Activated T-helper 1 cell treated with anti-CD3 and anti-CD28 coated beads, Interleukin-2, amount 50 U/mL, for 16 hours (primary cell): ENCODE results near the gene COA8.
A peak's percentile ranks its signal among the peaks of the same experiment; 100 is the strongest.
"Not testable (repeated sequence)": the region's sequence is repeated elsewhere in the genome, so short reads cannot be mapped to it uniquely, and the experiment has no call there.

Source experiments
- DNase-seq, 2 donors: peaks; one replicate each; pipeline ENCODE4 v3.0.0-alpha.2; 2020; ENCODE audit warnings: low read depth in 1 of 2, low spot score in 1 of 2

COA8 gene

DNA sequence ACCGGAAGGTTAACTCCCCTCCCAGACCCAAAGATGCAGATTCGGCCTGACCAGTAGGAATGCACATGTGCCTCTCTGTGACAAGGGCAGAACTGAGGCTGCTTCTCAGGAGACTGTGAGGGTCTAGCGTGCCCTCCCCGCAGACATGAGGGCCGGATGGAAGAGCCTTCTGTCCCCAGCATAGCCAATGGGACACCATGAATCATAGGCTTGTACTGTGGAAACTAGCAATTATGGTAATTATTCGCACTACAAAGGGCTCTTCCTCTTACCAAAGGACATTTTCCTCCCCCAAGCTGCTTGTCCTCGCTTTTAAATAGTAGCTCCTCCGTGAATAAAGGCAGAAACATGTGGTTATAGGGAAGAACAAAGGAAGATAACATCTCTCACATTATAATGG lies 6.2 kb downstream of the COA8 start:
- DNase-seq, result no peak

DNA sequence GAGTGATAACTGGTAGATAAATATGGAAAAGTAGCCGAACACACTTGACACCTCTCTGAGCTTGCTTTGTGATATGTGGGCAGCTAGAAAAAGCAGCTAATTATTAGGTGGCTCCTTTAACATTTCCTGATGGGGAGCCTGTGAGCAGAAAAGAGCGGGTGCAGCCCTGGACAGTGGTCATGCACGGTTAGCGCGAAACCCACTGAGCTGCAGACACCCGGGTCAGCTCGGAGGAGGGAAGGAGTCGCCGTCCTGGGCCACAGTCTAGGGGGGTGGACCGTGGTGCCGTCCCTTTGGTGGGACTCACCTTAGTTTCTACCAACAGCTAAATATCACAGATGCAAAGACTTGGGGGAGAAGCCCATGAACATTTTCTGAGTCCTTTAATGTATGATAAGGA lies 6.6 kb downstream of the COA8 start:
- no peak for DNase-seq

DNA sequence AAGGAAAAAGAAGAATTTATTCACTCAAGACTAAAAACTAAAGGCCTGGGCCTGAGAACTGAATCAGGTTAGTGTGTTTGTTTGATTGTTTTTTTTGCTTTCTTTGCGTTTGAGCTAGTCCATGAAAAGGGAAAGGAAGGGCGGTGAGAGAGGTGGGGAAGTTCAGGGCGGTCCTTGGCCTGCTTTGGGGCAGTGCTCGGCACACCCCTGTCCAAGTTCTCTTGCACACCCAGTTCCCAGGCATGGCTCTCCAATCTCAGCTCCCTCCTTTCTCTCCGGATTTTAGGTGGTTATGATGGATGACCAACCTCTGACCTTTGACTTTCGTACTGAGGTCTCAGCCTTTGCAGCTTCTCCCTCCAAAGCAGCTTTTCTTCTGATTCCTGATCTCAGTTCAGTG lies 11.3 kb downstream of the COA8 start:
- DNase-seq, result no peak

DNA sequence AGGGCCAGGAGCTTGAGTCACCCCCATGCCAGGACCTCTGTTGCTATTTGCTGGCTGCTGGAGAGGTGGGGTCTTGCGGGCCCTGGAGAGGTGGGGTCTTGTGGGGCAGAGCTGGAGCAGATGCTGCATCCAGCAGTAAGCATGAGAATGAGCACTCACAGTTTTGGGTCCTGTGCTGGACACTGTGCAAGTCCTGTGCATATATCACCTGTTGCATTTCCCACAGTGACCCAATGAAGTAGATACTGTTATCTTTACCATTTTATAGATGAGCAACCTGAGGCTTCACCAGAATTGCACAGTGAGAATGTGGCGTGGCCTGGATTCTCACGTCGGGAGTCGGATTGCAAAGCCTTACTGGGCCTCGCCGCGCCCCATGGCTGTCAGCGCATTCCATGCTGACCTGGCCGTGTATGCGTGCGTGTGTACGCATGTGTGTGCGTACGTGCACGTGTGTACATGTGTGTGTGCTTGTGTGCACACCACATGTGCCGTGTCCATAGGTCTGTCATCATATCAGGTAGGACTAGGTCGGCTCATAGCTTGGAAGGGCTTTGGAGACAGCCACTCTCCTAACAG lies 12.0 kb downstream of the COA8 start:
- DNase-seq, result no peak

DNA sequence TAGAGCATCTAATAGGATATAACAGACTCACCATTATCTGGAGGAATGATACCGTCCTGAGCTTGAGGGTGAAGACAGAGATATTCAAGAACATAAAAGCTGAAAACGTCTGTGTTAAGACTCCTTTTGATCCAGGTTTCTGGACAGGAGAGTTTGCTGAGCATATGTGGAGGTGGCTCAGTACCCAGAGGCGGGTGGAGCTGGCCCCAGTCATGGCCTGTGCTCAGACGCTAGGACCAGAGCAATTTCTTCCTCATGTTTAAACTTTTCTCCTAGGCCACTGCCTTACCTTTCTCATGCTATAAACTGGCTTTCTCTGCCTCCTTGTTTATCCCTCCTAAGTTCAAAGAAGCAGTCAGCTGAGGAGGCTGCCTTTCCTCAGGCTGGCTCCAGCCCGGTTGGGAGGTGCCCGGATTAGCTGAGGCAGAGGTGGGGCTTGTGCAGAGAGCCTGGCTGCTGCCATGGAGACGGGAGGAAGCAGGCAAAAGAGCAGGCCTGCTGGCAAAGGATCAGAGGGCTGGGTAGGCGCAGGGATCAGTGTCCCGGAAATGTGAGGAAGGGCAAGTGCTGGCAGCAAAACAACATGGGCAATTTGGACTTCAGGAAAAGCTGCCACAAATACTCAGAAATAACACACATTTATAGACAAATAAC lies 13.7 kb downstream of the COA8 start:
- no peak for DNase-seq

DNA sequence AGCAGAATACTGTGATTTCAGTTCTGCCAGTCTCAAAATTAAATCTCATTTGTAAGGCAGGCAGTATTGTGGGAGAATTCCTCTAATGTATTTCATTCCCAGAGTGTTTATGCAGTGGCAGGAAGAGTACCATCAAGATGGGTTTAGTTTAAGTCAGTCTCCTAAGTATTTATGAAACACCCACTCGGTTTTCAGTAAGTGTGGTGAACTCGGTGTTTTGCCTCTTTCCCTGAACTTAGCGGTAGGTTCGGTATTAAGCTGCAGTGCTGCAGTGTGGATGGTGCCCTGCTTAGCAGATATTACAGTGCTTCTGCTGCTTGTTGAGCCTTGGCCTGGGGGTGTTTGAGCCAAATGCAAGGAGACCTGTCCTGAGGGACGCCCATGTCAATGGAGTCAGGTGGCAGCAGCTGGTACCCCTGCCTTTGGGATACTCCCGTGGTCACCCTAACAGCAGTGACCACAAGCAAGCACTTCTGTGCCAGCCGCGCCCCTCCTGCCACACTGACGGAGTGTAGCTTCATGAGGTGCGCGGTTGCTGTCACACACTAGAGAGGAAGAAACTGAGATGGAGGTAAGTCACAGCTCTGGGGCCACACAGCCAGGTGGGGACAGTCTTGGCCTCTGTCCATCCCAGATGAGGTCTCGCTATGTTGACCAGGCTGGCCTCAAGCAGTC lies 15.8 kb downstream of the COA8 start:
- DNase-seq, result no peak

DNA sequence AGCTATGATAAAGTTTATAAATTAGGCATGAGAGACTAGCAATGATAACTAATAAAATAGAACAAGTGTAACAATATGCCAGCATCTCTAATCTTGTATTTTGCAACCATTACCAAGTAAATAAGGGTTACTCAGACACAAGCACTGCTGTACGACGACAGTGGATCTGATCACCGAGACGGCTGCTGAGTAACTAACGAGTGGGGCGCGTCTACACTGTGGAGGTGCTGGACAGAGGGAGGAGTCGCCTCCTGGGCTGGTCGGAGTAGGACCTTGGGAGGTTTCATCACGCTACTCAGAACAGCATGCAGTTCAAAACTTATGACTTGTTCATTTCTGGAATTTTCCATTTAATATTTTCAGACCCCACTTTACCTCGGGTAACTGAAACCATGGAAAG lies 18.4 kb downstream of the COA8 start:
- no peak for DNase-seq

DNA sequence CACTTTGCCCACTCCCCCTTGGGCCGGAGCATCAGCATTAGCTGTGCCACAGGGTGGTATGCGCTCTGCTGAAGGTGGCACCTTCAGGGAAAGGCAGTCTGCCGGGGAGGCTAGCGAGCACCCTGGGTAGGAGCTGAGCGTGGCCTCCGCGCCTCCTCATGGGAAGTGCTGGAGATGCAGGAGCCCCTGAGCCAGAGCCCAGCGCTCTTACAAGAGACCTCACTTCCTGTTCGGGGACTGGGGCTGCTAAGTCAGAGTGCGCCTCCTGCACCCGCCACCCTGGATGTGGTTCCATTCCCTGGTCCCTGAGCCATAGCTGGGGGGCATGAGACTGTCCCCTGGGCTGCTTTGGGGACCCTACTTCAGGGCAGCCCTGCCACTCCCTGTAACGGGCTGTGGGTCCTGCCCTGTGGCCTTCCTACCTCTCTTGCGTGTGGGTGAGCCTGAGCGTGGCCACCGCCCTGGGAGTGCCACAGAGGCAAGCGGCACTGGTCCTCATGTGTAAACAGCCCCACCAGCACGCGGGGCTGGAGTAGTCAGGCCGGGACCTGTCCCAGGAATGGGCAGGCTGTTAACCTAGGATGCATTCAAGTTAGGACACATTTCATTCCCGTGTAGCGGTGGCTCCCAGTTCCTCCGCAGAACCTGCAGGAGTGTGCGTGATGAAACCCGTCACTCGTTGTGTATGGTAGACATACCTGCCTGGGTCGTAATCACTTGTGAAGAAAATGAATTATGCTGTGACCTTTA lies 19.4 kb downstream of the COA8 start:
- no peak for DNase-seq

DNA sequence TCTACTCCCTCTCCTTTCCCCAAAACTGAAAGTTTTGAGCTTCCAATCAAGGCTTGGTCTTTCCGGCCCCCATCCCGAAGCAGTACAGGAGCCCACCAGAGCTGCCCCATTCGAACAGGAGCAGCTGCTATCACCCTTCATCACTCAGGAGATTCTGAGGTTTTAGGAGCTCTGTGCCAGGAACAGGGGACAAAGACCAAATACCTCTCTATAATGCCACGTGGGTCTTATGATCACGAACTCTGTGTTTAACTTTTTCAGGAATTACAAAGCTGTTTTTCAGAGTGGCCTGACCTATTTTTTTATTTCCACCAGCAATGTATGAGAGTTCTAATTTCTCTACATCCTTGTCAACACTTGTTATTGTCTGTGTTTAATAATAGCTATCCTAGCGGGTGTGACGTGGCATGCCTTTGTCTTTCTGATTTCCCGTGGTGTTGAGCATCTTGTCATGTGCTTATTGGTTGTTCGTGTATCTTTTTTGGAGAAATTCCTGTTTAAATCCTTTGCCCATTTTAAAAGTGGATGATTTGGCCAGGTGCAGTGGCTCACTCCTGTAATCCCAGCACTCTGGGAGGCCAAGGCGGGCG lies 21.7 kb downstream of the COA8 start:
- DNase-seq, result no peak

DNA sequence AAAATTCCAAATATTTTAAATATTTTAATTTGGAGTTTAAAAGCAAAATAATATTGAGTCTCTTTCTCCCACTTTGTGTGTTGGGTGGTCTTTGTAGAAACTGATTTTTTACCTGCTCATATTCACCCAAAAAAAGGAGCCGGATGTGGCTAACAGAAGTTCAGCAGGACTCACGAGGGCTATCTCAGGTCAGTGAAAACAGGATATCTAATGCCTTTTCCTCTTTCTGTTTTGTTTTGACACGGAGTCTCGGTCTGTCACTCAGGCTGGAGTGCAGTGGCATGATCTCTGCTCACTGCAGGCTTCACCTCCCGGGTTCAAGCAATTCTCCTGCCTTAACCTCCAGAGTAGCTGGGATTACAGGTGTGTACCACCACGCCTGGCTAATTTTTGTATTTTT lies 30.8 kb downstream of the COA8 start:
- DNase-seq, result no peak

DNA sequence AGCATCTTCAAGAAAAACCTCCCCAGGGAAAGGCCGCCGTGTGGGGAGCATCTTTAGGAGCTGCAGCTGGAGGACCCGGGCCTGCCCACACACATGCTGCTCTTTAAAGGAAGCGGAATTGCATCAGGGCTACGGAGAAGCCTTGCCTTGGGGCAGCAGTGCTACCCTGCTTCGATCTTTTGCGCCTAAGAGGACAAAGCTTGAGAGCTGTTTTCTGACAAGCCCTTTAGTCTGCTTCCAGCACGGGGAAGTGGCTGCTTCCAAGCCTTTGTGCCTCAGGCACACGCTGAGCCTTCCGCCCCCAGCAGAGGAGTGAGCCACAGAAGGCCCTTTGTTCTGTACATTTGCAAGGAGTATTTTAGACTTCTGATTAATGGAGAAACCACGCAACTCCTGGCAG lies 31.5 kb downstream of the COA8 start:
- DNase-seq, result no peak

DNA sequence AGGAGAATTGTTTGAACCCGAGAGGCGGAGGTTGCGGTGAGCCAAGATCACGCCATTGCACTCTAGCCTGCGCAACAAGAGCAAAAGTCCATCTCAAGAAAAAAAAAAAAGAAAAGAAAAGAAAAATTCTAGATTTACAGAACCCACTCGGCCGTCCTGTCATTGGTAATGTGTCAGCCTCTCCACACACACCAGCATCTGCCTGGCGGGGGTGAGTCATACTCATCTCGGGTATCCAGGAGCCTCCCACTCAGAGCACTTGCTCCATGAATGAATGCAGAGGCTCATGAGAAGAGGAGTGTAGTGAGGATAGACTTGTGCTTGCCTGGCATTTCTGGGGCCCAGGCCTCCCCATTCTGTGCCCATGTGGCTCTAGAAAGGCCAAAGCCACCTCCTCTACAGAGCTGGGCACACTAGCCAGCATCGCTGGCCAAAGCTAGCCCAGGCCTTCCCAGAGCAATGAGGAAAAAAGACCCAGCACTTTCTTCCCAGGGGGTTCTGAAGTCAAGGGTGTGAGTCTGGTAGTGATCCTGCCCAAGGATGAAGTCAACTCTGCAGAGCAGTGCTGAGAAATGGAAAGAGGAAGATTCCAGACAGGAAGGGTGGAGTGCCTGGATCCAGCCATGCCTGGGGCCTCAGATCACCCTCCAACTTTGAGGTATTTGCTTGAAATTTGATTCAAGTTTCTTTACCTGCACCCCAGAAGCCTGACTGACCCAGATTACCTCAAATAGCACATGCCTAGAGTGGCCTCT lies 35.0 kb downstream of the COA8 start:
- DNase-seq, result no peak

DNA sequence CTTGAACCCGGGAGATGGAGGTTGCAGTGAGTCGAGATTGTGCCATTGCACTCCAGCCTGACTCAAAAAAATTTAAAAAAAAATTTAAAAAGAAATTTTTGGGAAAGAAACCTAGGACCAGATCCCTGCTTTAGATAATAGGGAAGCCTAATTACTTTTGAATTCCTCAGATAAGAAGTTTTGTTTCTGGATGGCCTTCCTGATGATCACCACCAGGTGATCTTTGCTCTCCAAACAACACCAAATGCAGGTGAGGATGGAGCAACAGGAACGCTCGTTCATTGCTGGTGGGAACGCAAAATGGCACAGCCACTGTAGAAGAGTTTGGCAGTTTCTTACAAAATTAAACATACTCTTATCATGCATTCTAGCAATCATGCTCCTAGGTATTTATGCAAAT lies 37.7 kb downstream of the COA8 start:
- no peak for DNase-seq

DNA sequence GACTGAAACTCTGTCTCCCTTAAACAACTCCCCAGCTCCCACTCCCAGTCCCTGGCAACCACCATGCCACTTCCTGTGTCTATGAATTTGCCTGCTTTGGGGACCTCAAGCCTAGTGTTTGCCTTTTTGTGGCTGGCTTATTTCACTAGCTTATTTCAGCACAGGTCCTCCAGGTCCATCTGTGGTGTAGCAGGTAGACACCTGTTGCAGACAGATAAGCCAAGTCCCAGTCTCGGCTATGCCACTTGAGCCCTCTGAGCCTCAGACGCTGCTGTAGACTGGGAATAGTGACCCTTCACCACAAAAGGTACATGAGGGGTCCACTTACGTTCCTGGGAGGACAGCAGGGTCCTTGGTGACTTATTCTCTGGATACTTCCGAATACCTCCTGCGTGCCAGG lies 41.9 kb downstream of the COA8 start:
- no peak for DNase-seq

DNA sequence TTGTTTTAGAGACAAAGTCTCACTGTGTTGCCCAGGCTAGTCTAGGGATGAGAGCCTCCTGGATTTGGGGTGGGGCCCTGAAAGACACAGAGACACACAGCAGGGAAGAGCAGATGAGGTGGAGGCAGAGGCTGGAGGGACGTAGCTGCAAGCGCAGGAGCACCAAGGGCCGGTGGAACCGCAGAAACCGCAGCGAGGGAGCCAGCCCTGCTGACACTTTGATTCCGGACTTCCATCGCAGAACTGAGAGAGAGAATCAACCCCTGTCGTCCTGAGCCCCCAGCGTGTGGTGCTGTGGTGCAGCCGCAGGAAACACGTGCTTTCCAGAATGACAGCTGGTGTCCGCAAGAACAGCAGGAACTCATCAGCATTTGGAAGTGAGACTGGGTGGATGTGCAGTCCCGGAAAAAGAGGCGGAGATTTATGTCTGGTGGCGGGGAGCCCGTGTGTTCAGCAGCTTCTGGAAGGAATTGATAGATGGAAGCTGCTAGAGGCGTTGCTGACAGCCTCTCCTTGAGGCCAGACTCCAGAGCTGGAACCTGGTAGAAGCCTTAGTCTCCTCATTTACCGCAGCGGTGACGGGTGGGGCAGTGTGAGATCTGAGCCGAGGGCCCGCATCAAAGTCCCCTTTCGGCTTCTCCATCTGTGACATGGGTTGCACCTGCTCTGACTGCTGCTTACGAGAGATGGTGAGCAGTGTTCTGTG lies 44.4 kb downstream of the COA8 start:
- peak in 1 of 2 donors; percentile 21 for DNase-seq

DNA sequence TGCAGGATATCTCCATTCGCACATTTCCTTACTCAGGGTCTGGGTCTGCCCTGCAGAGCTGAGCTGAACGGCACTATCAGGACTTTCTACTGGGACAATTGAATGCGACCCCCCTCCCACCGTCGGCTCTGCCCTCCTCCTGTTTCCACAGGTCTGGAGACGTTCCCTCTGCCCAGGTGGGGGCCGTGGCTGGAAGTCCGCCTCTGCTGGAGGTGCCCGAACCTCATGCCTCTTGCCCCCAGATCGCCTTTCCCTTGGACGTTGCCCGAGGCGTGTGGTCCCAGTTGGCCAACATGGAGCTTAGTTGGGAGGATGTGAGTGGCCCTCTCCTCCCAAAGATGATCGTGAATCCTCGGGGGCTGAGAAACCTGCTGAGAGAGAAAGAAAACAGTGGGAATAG lies 45.1 kb downstream of the COA8 start:
- no peak for DNase-seq

DNA sequence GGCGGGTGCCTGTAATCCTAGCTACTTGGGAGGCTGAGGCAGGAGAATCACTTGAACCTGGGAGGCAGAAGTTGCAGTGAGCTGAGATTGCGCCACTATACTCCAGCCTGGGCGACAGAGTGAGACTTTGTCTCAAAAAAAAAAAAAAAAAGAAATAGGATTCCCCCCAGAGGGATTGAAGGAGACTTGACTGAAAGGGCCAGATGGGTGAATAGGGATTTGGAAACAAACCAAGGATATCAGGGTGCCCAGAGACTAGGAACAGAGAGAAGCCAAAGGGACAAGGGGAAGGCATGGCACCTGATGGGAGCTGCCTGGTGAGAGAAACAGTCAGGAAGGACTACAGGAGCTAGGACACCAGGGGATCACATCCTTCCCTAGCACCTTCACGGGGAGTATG lies 46.3 kb downstream of the COA8 start:
- DNase-seq, result not testable (repeated sequence)

DNA sequence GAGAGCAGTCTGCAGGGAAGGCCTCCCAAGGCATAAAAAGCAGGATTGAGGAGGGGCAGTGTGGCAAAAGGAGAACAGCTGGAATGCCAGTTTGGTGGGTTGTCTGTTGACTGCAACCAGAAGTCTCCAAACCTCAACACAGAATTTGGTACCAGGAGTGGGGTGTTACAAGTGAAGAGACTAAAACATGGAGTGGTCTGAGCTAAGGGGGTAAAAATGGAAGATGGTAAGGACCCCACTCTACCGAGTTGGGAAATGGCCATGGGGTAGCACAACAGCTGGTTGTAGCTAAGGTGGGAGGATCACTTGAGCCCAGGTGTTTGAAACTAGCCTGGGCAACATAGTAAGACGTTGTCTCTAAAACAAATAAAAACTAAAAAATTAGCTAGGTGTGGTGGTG lies 48.5 kb downstream of the COA8 start:
- DNase-seq, result no peak

DNA sequence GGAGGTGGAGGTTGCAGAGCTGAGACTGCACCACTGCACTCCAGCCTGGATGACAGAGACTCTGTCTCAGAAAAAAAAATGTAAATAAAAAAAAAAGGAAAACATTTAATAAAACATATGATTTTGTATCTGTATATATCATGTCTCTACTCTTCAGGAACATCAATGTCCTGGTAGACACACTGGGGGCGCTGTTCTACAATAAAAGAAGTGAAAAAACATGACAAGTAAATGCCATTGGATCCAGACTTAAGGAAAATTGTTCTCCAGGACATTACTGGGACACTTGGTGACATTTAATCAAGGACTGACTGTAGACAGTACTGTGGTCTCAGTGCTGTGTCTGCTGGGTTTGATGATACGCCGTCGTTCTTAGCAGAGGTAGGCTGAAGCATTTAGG lies 50.8 kb downstream of the COA8 start:
- DNase-seq, result no peak

DNA sequence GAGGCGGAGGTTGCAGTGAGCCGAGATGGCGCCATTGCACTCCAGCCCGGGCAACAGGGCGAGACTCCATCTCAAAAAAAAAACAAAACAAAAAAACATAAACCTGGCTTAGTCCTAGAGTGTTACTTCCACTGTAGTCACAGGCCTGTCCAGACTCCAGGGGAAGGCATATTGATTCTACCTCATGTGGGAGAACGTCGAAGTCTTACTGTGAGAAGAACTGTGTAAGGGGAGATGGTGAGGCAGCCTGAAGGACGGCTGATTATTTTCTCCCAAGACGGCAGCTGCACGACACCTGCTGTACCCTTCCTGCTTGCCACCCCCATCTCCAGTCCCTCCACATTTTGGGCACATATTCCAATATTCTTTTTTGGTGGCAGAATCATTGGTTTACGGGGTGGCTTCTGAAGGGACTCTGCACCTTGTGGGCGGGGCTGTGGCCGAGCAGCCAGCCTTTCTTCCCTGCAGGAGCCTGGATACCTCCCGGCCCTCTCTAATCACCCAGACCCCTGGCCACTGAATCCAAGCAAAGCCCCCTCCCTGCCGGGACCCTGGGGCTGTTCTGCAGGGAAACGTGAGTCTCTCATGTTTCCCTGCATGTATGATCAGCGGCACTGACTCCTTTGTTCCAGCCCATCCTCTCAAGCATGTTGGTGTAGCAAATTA lies 54.0 kb downstream of the COA8 start:
- no peak for DNase-seq
